Mammary epithelial cell (primary cell): ENCODE results near the gene TFCP2L1.

ENCODE experiments used
- EZH2 ChIP-seq: IDR thresholded peaks from 2 replicates; pipeline ENCODE4 v1.6.1; 2012; ENCODE audit warnings: low read length, inconsistent platforms, borderline replicate concordance
- TF ChIP-seq, protein P1 (sequence below), 2 donors: IDR thresholded peaks in 1 of 2; conservative IDR thresholded peaks in 1 of 2; 2 replicates each; pipeline ENCODE4 v1.5.1; 2011 to 2012; ENCODE audit warnings: inconsistent platforms in 2 of 2, low read length in 2 of 2, mild to moderate bottlenecking in 2 of 2, control low read depth in 1 of 2, low read depth in 1 of 2; ENCODE audit not compliant: insufficient read depth in 1 of 2; ENCODE audit errors: extremely low read depth in 1 of 2

DNA sequence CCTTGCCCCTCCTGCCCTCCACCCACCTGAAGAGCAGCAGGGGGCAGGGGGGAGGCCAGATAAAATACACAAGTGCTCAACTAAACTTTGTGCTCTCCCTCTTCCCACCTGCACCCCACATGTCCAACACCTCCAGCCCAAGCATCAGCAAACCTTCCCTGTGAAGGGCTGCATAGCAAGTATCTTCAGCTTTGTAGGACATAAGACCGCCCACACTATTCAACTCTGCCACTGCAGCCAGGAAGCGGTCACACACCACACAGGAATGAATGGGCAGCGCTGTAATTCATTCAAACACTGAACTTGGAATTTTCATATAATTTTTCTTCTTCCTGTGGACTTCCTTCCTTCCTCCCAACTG lies 27.5 kb downstream of the TFCP2L1 start:
- TF ChIP-seq, protein P1, sequence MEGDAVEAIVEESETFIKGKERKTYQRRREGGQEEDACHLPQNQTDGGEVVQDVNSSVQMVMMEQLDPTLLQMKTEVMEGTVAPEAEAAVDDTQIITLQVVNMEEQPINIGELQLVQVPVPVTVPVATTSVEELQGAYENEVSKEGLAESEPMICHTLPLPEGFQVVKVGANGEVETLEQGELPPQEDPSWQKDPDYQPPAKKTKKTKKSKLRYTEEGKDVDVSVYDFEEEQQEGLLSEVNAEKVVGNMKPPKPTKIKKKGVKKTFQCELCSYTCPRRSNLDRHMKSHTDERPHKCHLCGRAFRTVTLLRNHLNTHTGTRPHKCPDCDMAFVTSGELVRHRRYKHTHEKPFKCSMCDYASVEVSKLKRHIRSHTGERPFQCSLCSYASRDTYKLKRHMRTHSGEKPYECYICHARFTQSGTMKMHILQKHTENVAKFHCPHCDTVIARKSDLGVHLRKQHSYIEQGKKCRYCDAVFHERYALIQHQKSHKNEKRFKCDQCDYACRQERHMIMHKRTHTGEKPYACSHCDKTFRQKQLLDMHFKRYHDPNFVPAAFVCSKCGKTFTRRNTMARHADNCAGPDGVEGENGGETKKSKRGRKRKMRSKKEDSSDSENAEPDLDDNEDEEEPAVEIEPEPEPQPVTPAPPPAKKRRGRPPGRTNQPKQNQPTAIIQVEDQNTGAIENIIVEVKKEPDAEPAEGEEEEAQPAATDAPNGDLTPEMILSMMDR (conservative IDR thresholded peaks at IDR 0.05 in 1 of 2, IDR thresholded peaks at IDR 0.05 in 1 of 2; ENCODE audit: extremely low read depth in 1 of 2, insufficient read depth in 1 of 2, low read depth in 1 of 2, low read length in 2 of 2): no peak
- no peak for TF ChIP-seq EZH2
